H1 (cell line): ENCODE results near the gene SRPX. TPM values are rescaled to one million over a fixed set of nuclear protein-coding genes. Genes with fewer than 3 reads are reported as not detected.

Experiments used
- CTCF ChIA-PET: fragments of 300-600 bp; sonication (Branson Sonifier 250); formaldehyde crosslinking; loops from one replicate; lab custom pipeline; 2021; ENCODE audit not compliant: partially characterized antibody; lab: Charles Lee
- POLR2A ChIA-PET: fragments of 300-600 bp; sonication (Branson Sonifier 250); formaldehyde crosslinking; loops from one replicate; lab custom pipeline; 2021; ENCODE audit warnings: inconsistent platforms; ENCODE audit not compliant: partially characterized antibody; lab: Charles Lee
- DNase-seq, 2 experiments: peaks; one replicate each; pipeline versions ENCODE4 v3.0.0 to v3.0.0-alpha.2; 2010 to 2022; ENCODE audit warnings: low spot score in 2 of 2, low read depth in 1 of 2, mixed read lengths in 1 of 2
- FAIRE-seq: peaks from 2 replicates; lab custom pipeline; 2011; peaks lifted over from hg19 to GRCh38; lab: Jason Lieb, UNC
- H2AFZ ChIP-seq: 2 replicates; pipeline ENCODE4 v1.8.1; 2012; ENCODE audit warnings: low read length, inconsistent platforms
- H2AK5ac ChIP-seq: 2 replicates; pipeline ENCODE4 v1.6.1; 2013; ENCODE audit warnings: low read depth, low read length
- H2BK120ac ChIP-seq: replicated peaks from 2 replicates; pipeline ENCODE3; 2013; ENCODE audit warnings: low read depth, low read length, inconsistent platforms
- H2BK12ac ChIP-seq: 2 replicates; pipeline ENCODE4 v1.6.1; 2013; ENCODE audit warnings: low read depth, low read length
- H2BK15ac ChIP-seq: 2 replicates; pipeline ENCODE4 v1.6.1; 2013; ENCODE audit warnings: low read length
- H2BK20ac ChIP-seq: 2 replicates; pipeline ENCODE4 v1.6.1; 2013; ENCODE audit warnings: low read length
- H2BK5ac ChIP-seq: 2 replicates; pipeline ENCODE4 v1.6.1; 2013; ENCODE audit warnings: low read depth, low read length
- H3K14ac ChIP-seq: 2 replicates; pipeline ENCODE4 v1.6.1; 2013; ENCODE audit warnings: inconsistent platforms; ENCODE audit not compliant: insufficient read length
- H3K18ac ChIP-seq: 2 replicates; pipeline ENCODE4 v1.6.1; 2013; ENCODE audit warnings: low read length; ENCODE audit errors: extremely low read depth
- H3K23ac ChIP-seq: 2 replicates; pipeline ENCODE4 v1.6.1; 2013; ENCODE audit warnings: inconsistent platforms; ENCODE audit not compliant: insufficient read length
- H3K23me2 ChIP-seq: 2 replicates; pipeline ENCODE4 v1.6.1; 2013; ENCODE audit warnings: low read depth, low read length
- H3K27ac ChIP-seq: 2 replicates; pipeline ENCODE4 v1.6.1; 2011; ENCODE audit warnings: low read depth, low read length, inconsistent platforms
- H3K27me3 ChIP-seq, 4 experiments: replicated peaks in 1 of 4; 1 replicate in 1 of 4; 2 replicates in 3 of 4; pipeline versions ENCODE4 v1.6.1 to v1.8.1; 2011 to 2013; ENCODE audit warnings: low read length in 3 of 4, mild to moderate bottlenecking in 3 of 4, inconsistent platforms in 2 of 4, mixed read lengths in 2 of 4, moderate library complexity in 1 of 4; ENCODE audit not compliant: control insufficient read depth in 3 of 4, insufficient read depth in 3 of 4; ENCODE audit errors: extremely low read depth in 1 of 4
- H3K36me3 ChIP-seq, 4 experiments: 2 replicates each; pipeline versions ENCODE4 v1.6.1 to v1.8.1; 2011 to 2013; ENCODE audit warnings: mild to moderate bottlenecking in 4 of 4, low read length in 3 of 4, moderate library complexity in 2 of 4, control low read depth in 1 of 4, inconsistent platforms in 1 of 4; ENCODE audit not compliant: insufficient read depth in 4 of 4, control insufficient read depth in 2 of 4
- H3K4ac ChIP-seq: replicated peaks from 2 replicates; pipeline ENCODE3; 2013; ENCODE audit warnings: low read length, low read depth, mixed read lengths, inconsistent platforms; ENCODE audit not compliant: insufficient read length
- H3K4me1 ChIP-seq, 4 experiments: replicated peaks in 1 of 4; 1 replicate in 1 of 4; 2 replicates in 3 of 4; pipeline versions ENCODE4 v1.6.1 to v1.8.1; 2011 to 2013; ENCODE audit warnings: low read length in 3 of 4, inconsistent platforms in 2 of 4, mixed read lengths in 1 of 4; ENCODE audit not compliant: insufficient read depth in 4 of 4, control insufficient read depth in 3 of 4
- H3K4me2 ChIP-seq, 2 experiments: 2 replicates each; pipeline versions ENCODE4 v1.6.1 to v1.8.1; 2011 to 2013; ENCODE audit warnings: low read depth in 2 of 2, low read length in 2 of 2, control low read depth in 1 of 2, inconsistent platforms in 1 of 2, mild to moderate bottlenecking in 1 of 2; ENCODE audit not compliant: insufficient read depth in 1 of 2
- H3K4me3 ChIP-seq, 4 experiments: fragments of 200-600, 300-600 bp in 1 of 4; sonication (generic), shearing (Covaris generic), sonication (Bioruptor Twin) in 1 of 4; 2 replicates each; pipeline versions ENCODE4 v1.5.1 to v1.8.1; 2011 to 2016; ENCODE audit warnings: low read length in 4 of 4, low read depth in 3 of 4, control low read depth in 2 of 4, inconsistent platforms in 2 of 4, mild to moderate bottlenecking in 2 of 4, mixed read lengths in 1 of 4, moderate library complexity in 1 of 4; ENCODE audit not compliant: insufficient read depth in 2 of 4; ENCODE audit errors: extremely low read depth in 1 of 4
- H3K56ac ChIP-seq: replicated peaks from 2 replicates; pipeline ENCODE3; 2013; ENCODE audit warnings: low read depth, mild to moderate bottlenecking, mixed read lengths, low read length, inconsistent platforms; ENCODE audit not compliant: insufficient read length
- H3K79me1 ChIP-seq: 2 replicates; pipeline ENCODE4 v1.6.1; 2013; ENCODE audit warnings: low read depth, low read length, control low read depth
- H3K79me2 ChIP-seq, 2 experiments: 2 replicates each; pipeline versions ENCODE4 v1.6.1 to v1.8.1; 2012 to 2013; ENCODE audit warnings: low read length in 2 of 2, mild to moderate bottlenecking in 2 of 2, inconsistent platforms in 1 of 2; ENCODE audit not compliant: insufficient read depth in 2 of 2, control insufficient read depth in 1 of 2
- H3K9ac ChIP-seq, 4 experiments: replicated peaks in 1 of 4; 1 replicate in 1 of 4; 2 replicates in 3 of 4; pipeline versions ENCODE4 v1.6.1 to v1.8.1; 2011 to 2013; ENCODE audit warnings: low read depth in 3 of 4, low read length in 3 of 4, control low read depth in 2 of 4, mild to moderate bottlenecking in 2 of 4, moderate library complexity in 2 of 4, inconsistent platforms in 1 of 4; ENCODE audit errors: extremely low read depth in 1 of 4
- H3K9me3 ChIP-seq, 2 experiments: 2 replicates each; pipeline versions ENCODE4 v1.6.1 to v1.8.1; 2012 to 2013; ENCODE audit warnings: mild to moderate bottlenecking in 2 of 2, moderate library complexity in 2 of 2, control low read depth in 1 of 2, inconsistent platforms in 1 of 2, low read depth in 1 of 2, low read length in 1 of 2, mixed read lengths in 1 of 2; ENCODE audit not compliant: insufficient read depth in 2 of 2
- H4K20me1 ChIP-seq, 2 experiments: replicated peaks in 1 of 2; 2 replicates each; pipeline versions ENCODE3 to v1.8.1; 2011 to 2013; ENCODE audit warnings: inconsistent platforms in 2 of 2, low read length in 2 of 2, mild to moderate bottlenecking in 1 of 2; ENCODE audit not compliant: insufficient read depth in 2 of 2, control insufficient read depth in 1 of 2
- H4K5ac ChIP-seq: 2 replicates; pipeline ENCODE4 v1.6.1; 2013; ENCODE audit warnings: low read length, low read depth, mixed read lengths, inconsistent platforms; ENCODE audit not compliant: insufficient read length
- H4K8ac ChIP-seq: 2 replicates; pipeline ENCODE4 v1.8.0; 2013; ENCODE audit warnings: mild to moderate bottlenecking, moderate library complexity, low read length, inconsistent platforms; ENCODE audit not compliant: insufficient read depth; ENCODE audit errors: extremely low read depth
- H4K91ac ChIP-seq: replicated peaks from 2 replicates; pipeline ENCODE3; 2013; ENCODE audit warnings: low read length, mixed read lengths, inconsistent platforms; ENCODE audit not compliant: insufficient read length
- SIX5 ChIP-seq: IDR thresholded peaks from 2 replicates; pipeline ENCODE4 v1.6.1; 2011; ENCODE audit warnings: mild to moderate bottlenecking, low read depth, low read length
- SUZ12 ChIP-seq: fragments of 200-600 bp; sonication (generic); IDR thresholded peaks from 2 replicates; pipeline ENCODE4 v1.6.1; 2012; ENCODE audit warnings: mild to moderate bottlenecking, inconsistent platforms, low read length, moderate library complexity, mixed read lengths
- USF2 ChIP-seq: IDR thresholded peaks from 2 replicates; pipeline ENCODE4 v1.6.1; 2011; ENCODE audit warnings: low read length, improper control_type of control experiment
- WGBS, 2 experiments: shearing (Covaris generic) in 1 of 2; methylation state at CpG; one replicate each; pipeline versions ENCODE4 v1.1.6 to v1.1.7; 2013 to 2015; ENCODE audit warnings: low lambda C conversion rate in 2 of 2, mixed read lengths in 2 of 2, inconsistent platforms in 1 of 2, low coverage in 1 of 2, missing lambda C conversion rate in 1 of 2; ENCODE audit not compliant: insufficient replicate concordance in 2 of 2, insufficient coverage in 1 of 2, insufficient read length in 1 of 2; ENCODE audit errors: extremely low coverage in 1 of 2, missing lambda C conversion rate in 1 of 2; 5-methylcytosine and 5-hydroxymethylcytosine counted together
- polyA plus RNA-seq, 7 experiments: library from polyadenylated mRNA; depleted of rRNA in 3 of 7; stranded (reverse) in 5 of 7; unstranded in 2 of 7; fragments of >200 nt in 5 of 7; fragments of 200-250 nt in 2 of 7; gene quantifications; 1 replicate in 5 of 7; 2 replicates in 1 of 7; 4 replicates in 1 of 7; pipeline versions ENCODE4 v1.2.1 to v1.2.3, GENCODE V29; 2011 to 2013; ENCODE audit warnings: missing spikeins in 2 of 7, mixed read lengths in 2 of 7
- total RNA-seq: library from RNA; stranded (reverse); fragmentation: NEBNext Ultra II Directional; extraction: Animal tissue kit (Norgen Biotek cat#: 25700); gene quantifications from 2 replicates; pipeline ENCODE4 v1.2.1, GENCODE V29; 2021

SRPX gene
- total and polyA plus RNA-seq, 2 of the 8 experiments (the other 6 are each of a cell fraction or from before 2014, with no cell fraction given) = 7.6 to 10.4 TPM

GRCh38 chrX:38124000-38124399, 96.7 kb downstream of the SRPX start:
- Histone ChIP-seq H2AK5ac (no peak overlapping the region), H3K23ac (no peak overlapping the region), H4K20me1 (no peaks in the 10 kb centered on the region), H3K9ac (no peak overlapping the region), H3K4me2 (no peak overlapping the region), H3K79me2 (no peaks in the 10 kb centered on the region), H3K4me3 (no peak overlapping the region)
- WGBS, 2 experiments = 86% methylated on average over 1 of the region's 1 CpG; no CpG with 5 or more reads in 1 of the 2 experiments
- TF ChIP-seq USF2 (peak; percentile 56), SIX5 (peak; percentile 43; the same call in 1 of the 2 replicates), SUZ12 (no peak)
- TF ChIP-seq, all 59 proteins: peak for 2
- FAIRE-seq (peak; percentile 84), DNase-seq (no peak)
- H2BK20ac ChIP-seq = no peak overlapping the region
- H2BK5ac ChIP-seq = no peak overlapping the region
- no peak overlapping the region for H4K8ac ChIP-seq
- no peaks in the 10 kb centered on the region for H3K36me3 ChIP-seq
- ChIA-PET CTCF (interaction anchor here (1.0 kb wide), 1 partner anchor 18 kb away, joined by 4 read pairs; no protein-coding TSS in a partner anchor), POLR2A (no interaction called here)
- H3K27me3 ChIP-seq = no peaks in the 10 kb centered on the region
- no peak overlapping the region for H3K4ac ChIP-seq
- H4K5ac ChIP-seq = no peak overlapping the region
- H3K27ac ChIP-seq = no peak overlapping the region
- no peak overlapping the region for H2BK120ac ChIP-seq
- no peak overlapping the region for H2BK15ac ChIP-seq
- H3K14ac ChIP-seq = no peak overlapping the region
- H3K4me1 ChIP-seq = no peaks in the 10 kb centered on the region
- H4K91ac ChIP-seq = no peak overlapping the region
- H3K18ac ChIP-seq = no peak overlapping the region
- H2BK12ac ChIP-seq = no peak overlapping the region
- no peak overlapping the region for H3K56ac ChIP-seq
- H3K23me2 ChIP-seq = no peaks in the 10 kb centered on the region
- H3K79me1 ChIP-seq = no peaks in the 10 kb centered on the region
- no peak overlapping the region for H2AFZ ChIP-seq
- no peaks in the 10 kb centered on the region for H3K9me3 ChIP-seq
